Transverse colon (tissue), 4 donors: ENCODE data around the gene CPNE1. TPM values are rescaled to one million over a fixed set of nuclear protein-coding genes. Genes with fewer than 3 reads are reported as not detected.

ENCODE experiments used
- DNase-seq: peaks from one replicate; pipeline ENCODE4 v3.0.0-alpha.2; 2019
- H3K27ac ChIP-seq, 4 donors: fragments of 200-600 bp; sonication (generic); 2 replicates each; pipeline ENCODE4 v1.5.1; 2016 to 2018; ENCODE audit warnings: inconsistent platforms in 4 of 4
- H3K27me3 ChIP-seq: fragments of 200-600 bp; sonication (generic); 2 replicates; pipeline ENCODE4 v1.5.1; 2017; ENCODE audit warnings: inconsistent platforms
- H3K36me3 ChIP-seq, 4 donors: fragments of 200-600 bp; sonication (generic); 2 replicates each; pipeline ENCODE4 v1.5.1; 2017 to 2019; ENCODE audit warnings: inconsistent platforms in 4 of 4
- H3K4me1 ChIP-seq, 4 donors: fragments of 200-600 bp; sonication (generic); 2 replicates each; pipeline ENCODE4 v1.5.1; 2017 to 2020; ENCODE audit warnings: inconsistent platforms in 4 of 4
- H3K4me3 ChIP-seq, 4 donors: fragments of 200-600 bp; sonication (generic); 1 replicate in 1 of 4; 2 replicates in 3 of 4; pipeline versions ENCODE4 v1.5.1 to v1.6.1; 2017 to 2019; ENCODE audit warnings: inconsistent platforms in 4 of 4
- H3K9me3 ChIP-seq, 2 donors: fragments of 200-600 bp; sonication (generic); 2 replicates each; pipeline ENCODE4 v1.5.1; 2017 to 2019; ENCODE audit warnings: inconsistent platforms in 2 of 2
- CTCF ChIP-seq, 5 experiments: fragments of 200-600 bp in 3 of 5; fragments of 450-650 bp in 2 of 5; sonication (generic) in 3 of 5; IDR thresholded peaks; 1 replicate in 2 of 5; 2 replicates in 3 of 5; pipeline ENCODE4 v1.5.1; 2016 to 2017; ENCODE audit warnings: antibody characterized with exemption in 5 of 5, inconsistent platforms in 3 of 5, mild to moderate bottlenecking in 2 of 5, moderate library complexity in 1 of 5
- EP300 ChIP-seq: sonication (generic); formaldehyde crosslinking; IDR thresholded peaks from one replicate; pipeline ENCODE4 v1.6.1; 2017; ENCODE audit warnings: antibody characterized with exemption, low read depth
- POLR2A ChIP-seq: fragments of 450-650 bp; IDR thresholded peaks from one replicate; pipeline ENCODE4 v1.6.1; 2016; ENCODE audit warnings: antibody characterized with exemption, mild to moderate bottlenecking, moderate library complexity
- POLR2AphosphoS5 ChIP-seq, 3 donors: sonication (generic); formaldehyde crosslinking; IDR thresholded peaks; one replicate each; pipeline ENCODE4 v1.6.1; 2016; ENCODE audit warnings: antibody characterized with exemption in 3 of 3
- WGBS, 2 donors: methylation state at CpG; one replicate each; pipeline ENCODE4 v1.1.5; 2018; ENCODE audit warnings: low coverage in 1 of 2; 5-methylcytosine and 5-hydroxymethylcytosine counted together
- in situ Hi-C, 4 donors: fragments of 200-750 bp; cut with MboI; loops; one replicate each; pipeline versions ENCODE4 v1.15.0 to v1.15.1; 2017; ENCODE audit warnings: low sequenced_read_pairs in 3 of 4, low pct_ligation_motif_present in 1 of 4, low pct_unique_long_range_greater_than_20kb in 1 of 4
- intact Hi-C: fragments of 100-400 bp; cut with DNase I; formaldehyde crosslinking; loops from one replicate; pipeline ENCODE4 v1.15.1; 2023; ENCODE audit warnings: low total_unique reads
- total RNA-seq, 4 donors: library from RNA; depleted of rRNA; stranded (reverse); fragments of >200 nt; gene quantifications; one replicate each; pipeline ENCODE4 v1.1.0, GENCODE V29; 2016

Gene CPNE1
- total RNA-seq, 4 donors from 2014 or later, result 67.7 to 225 (median 132) TPM

GRCh38 chr20:35697696-35698297, 33.1 kb upstream of the CPNE1 start:
- in situ Hi-C loops (no loop called here), intact Hi-C loops (loop anchor here (10.0 kb wide), 1 partner anchor 93 kb away; no protein-coding TSS in a partner anchor)
- no peak overlapping the region for H3K27ac ChIP-seq
- H3K4me1 ChIP-seq, result peaks cover 0 to 32% (median 19%) of the 10 kb centered on the region in 4 donors
- no peaks in the 10 kb centered on the region for H3K9me3 ChIP-seq
- no peaks in the 10 kb centered on the region for H3K27me3 ChIP-seq
- H3K4me3 ChIP-seq, result peak overlapping the region in 2 of 4 donors; percentile 89 to 91
- WGBS, 2 donors, result 69 to 74% methylated on average over 5 to 9 of the region's 9 CpGs
- peaks cover 0 to 34% (median 2%) of the 10 kb centered on the region in 4 donors for H3K36me3 ChIP-seq
- DNase-seq, result no peak
- no peak for TF ChIP-seq POLR2A

GRCh38 chr20:35695978-35696377, 31.3 kb upstream of the CPNE1 start:
- Histone ChIP-seq H3K36me3 (peaks cover 0 to 39% (median 2%) of the 10 kb centered on the region in 4 donors), H3K27me3 (no peaks in the 10 kb centered on the region), H3K4me3 (no peak overlapping the region), H3K9me3 (no peaks in the 10 kb centered on the region), H3K4me1 (peaks cover 0 to 28% (median 19%) of the 10 kb centered on the region in 4 donors), H3K27ac (no peak overlapping the region)
- DNase-seq, result no peak
- WGBS, 2 donors, result 88 to 100% methylated on average over 1 to 4 of the region's 4 CpGs
- in situ Hi-C loops (no loop called here), intact Hi-C loops (loop anchor here (10.0 kb wide), 1 partner anchor 91 kb away; no protein-coding TSS in a partner anchor)
- TF ChIP-seq EP300 (no peak), CTCF (IDR thresholded peaks at IDR 0.05) (no peak), POLR2AphosphoS5 (IDR thresholded peaks at IDR 0.05) (no peak), POLR2A (no peak)

GRCh38 chr20:35695245-35695749, 30.6 kb upstream of the CPNE1 start:
- no peak overlapping the region for H3K4me3 ChIP-seq
- no peak overlapping the region for H3K27ac ChIP-seq
- no peak for DNase-seq
- intact Hi-C loops (loop anchor here (10.0 kb wide), 1 partner anchor 90 kb away; no protein-coding TSS in a partner anchor), in situ Hi-C loops (no loop called here)
- H3K36me3 ChIP-seq, result peaks cover 0 to 41% (median 2%) of the 10 kb centered on the region in 4 donors
- H3K9me3 ChIP-seq, result no peaks in the 10 kb centered on the region
- peaks cover 0 to 21% (median 14%) of the 10 kb centered on the region in 4 donors for H3K4me1 ChIP-seq
- TF ChIP-seq EP300 (no peak), CTCF (IDR thresholded peaks at IDR 0.05) (no peak), POLR2A (no peak), POLR2AphosphoS5 (IDR thresholded peaks at IDR 0.05) (no peak)
- WGBS, 2 donors, result 80% methylated on average over 1 to 2 of the region's 2 CpGs
- no peaks in the 10 kb centered on the region for H3K27me3 ChIP-seq

GRCh38 chr20:35690265-35690664, 25.6 kb upstream of the CPNE1 start:
- H3K36me3 ChIP-seq, result peaks cover 0 to 58% (median 14%) of the 10 kb centered on the region in 4 donors
- in situ Hi-C loops, result no loop called here

More at GRCh38 chr20:35690265-35690664, 25.6 kb upstream of the CPNE1 start:
- H3K9me3 ChIP-seq, result no peaks in the 10 kb centered on the region
- DNase-seq, result no peak
- intact Hi-C loops, result loop anchor here (10.0 kb wide), 1 partner anchor 85 kb away; no protein-coding TSS in a partner anchor
- TF ChIP-seq POLR2AphosphoS5 (IDR thresholded peaks at IDR 0.05) (no peak), POLR2A (no peak), EP300 (no peak), CTCF (IDR thresholded peaks at IDR 0.05) (no peak)
- no peak overlapping the region for H3K27ac ChIP-seq
- no peaks in the 10 kb centered on the region for H3K4me1 ChIP-seq
- no peak overlapping the region for H3K4me3 ChIP-seq
- no peaks in the 10 kb centered on the region for H3K27me3 ChIP-seq
- 93% methylated on average over 3 to 4 of the region's 4 CpGs for WGBS, 2 donors
